HFFc6 (cell line): ENCODE data around the gene FFAR1. TPM values are rescaled to one million over a fixed set of nuclear protein-coding genes. Genes with fewer than 3 reads are reported as not detected.
"Not testable (repeated sequence)": the region's sequence is repeated elsewhere in the genome, so short reads cannot be mapped to it uniquely, and the experiment has no call there.

Experiments used
- DNase-seq: peaks from one replicate; pipeline ENCODE4 v3.0.0-alpha.2; 2018
- H3K27ac Mint-ChIP-seq: 2 replicates; pipeline ENCODE4 v1.8.0; 2020; ENCODE audit warnings: mild to moderate bottlenecking, mixed read lengths
- H3K27me3 Mint-ChIP-seq: 2 replicates; pipeline ENCODE4 v1.8.0; 2021; ENCODE audit warnings: mild to moderate bottlenecking, moderate library complexity, mixed read lengths; ENCODE audit not compliant: insufficient read depth
- H3K36me3 Mint-ChIP-seq: 2 replicates; pipeline ENCODE4 v1.8.0; 2021; ENCODE audit warnings: low read depth, mixed read lengths
- H3K4me1 Mint-ChIP-seq: 2 replicates; pipeline ENCODE4 v1.8.0; 2020; ENCODE audit warnings: low read depth, mixed read lengths
- H3K4me3 Mint-ChIP-seq: 2 replicates; pipeline ENCODE4 v1.8.0; 2020; ENCODE audit warnings: mild to moderate bottlenecking, moderate library complexity, mixed read lengths
- H3K9me3 Mint-ChIP-seq: 2 replicates; pipeline ENCODE4 v1.8.0; 2020; ENCODE audit warnings: mild to moderate bottlenecking, mixed read lengths
- CTCF ChIP-seq: fragments of 200-600 bp; sonication (generic); IDR thresholded peaks from 2 replicates; pipeline ENCODE4 v1.5.0; 2021; ENCODE audit warnings: antibody characterized with exemption, mild to moderate bottlenecking
- total RNA-seq, 6 experiments: library from RNA; stranded (reverse); fragmentation: NEBNext Ultra II Directional; extraction: Animal tissue kit (Norgen Biotek cat#: 25700); gene quantifications; 2 replicates in 1 of 6; 3 replicates in 5 of 6; pipeline ENCODE4 v1.2.3, GENCODE V29; 2021

FFAR1 gene
- total RNA-seq, 6 experiments from 2014 or later, result not detected

GRCh38 chr19:35368378-35368777, 20.7 kb downstream of the FFAR1 start:
- Mint-ChIP-seq H3K27ac (no peak overlapping the region), H3K27me3 (peaks cover 16% of the 10 kb centered on the region), H3K9me3 (no peaks in the 10 kb centered on the region), H3K4me1 (0 out of 2 replicates have a peak, but pooled peaks cover 5% of the 10 kb centered on the region), H3K36me3 (no peaks in the 10 kb centered on the region), H3K4me3 (no peak overlapping the region)
- no peak for DNase-seq
- TF ChIP-seq CTCF, result no peak

GRCh38 chr19:35369522-35369921, 21.8 kb downstream of the FFAR1 start:
- H3K4me3 Mint-ChIP-seq, result no peak overlapping the region
- peaks cover 9% of the 10 kb centered on the region for H3K27me3 Mint-ChIP-seq
- H3K27ac Mint-ChIP-seq, result no peak overlapping the region
- 0 out of 2 replicates have a peak, but pooled peaks cover 5% of the 10 kb centered on the region for H3K4me1 Mint-ChIP-seq
- DNase-seq, result no peak
- no peak for TF ChIP-seq CTCF
- no peaks in the 10 kb centered on the region for H3K9me3 Mint-ChIP-seq
- no peaks in the 10 kb centered on the region for H3K36me3 Mint-ChIP-seq

- H3K27me3 Mint-ChIP-seq, result peaks cover 16% of the 10 kb centered on the region
- H3K4me1 Mint-ChIP-seq, result 0 out of 2 replicates have a peak, but pooled peaks cover 5% of the 10 kb centered on the region
- DNase-seq, result no peak
- no peaks in the 10 kb centered on the region for H3K36me3 Mint-ChIP-seq
- no peaks in the 10 kb centered on the region for H3K9me3 Mint-ChIP-seq
- no peak within 1 kb of the TSS for H3K4me3 Mint-ChIP-seq
- H3K27ac Mint-ChIP-seq, result no peak within 1 kb of the TSS
- TF ChIP-seq CTCF, result no peak
Observed at GRCh38 chr19:35370722-35371121, 23.0 kb downstream of the FFAR1 start, which contains the start of gene GPR42. TSS of gene GPR42 (plus strand) at chr19:35371068. CDS start at chr19:35371360, 292 bp downstream.

GRCh38 chr19:35373492-35373891, 25.8 kb downstream of the FFAR1 start:
- TF ChIP-seq CTCF, result no peak
- Mint-ChIP-seq H3K9me3 (no peaks in the 10 kb centered on the region; the same call in 1 of the 2 replicates), H3K27me3 (peaks cover 17% of the 10 kb centered on the region), H3K4me3 (no peak overlapping the region), H3K4me1 (no peaks in the 10 kb centered on the region), H3K36me3 (no peaks in the 10 kb centered on the region), H3K27ac (no peak overlapping the region)
- DNase-seq, result no peak

- H3K4me3 Mint-ChIP-seq, DNase-seq, H3K9me3 Mint-ChIP-seq, H3K36me3 Mint-ChIP-seq, H3K4me1 Mint-ChIP-seq, H3K27ac Mint-ChIP-seq: not testable (repeated sequence)
- H3K27me3 Mint-ChIP-seq, result peaks cover 18% of the 10 kb centered on the region
Observed at GRCh38 chr19:35374031-35374430, 26.3 kb downstream of the FFAR1 start.

GRCh38 chr19:35375505-35376307, 28.0 kb downstream of the FFAR1 start:
- Mint-ChIP-seq H3K27ac (no peak overlapping the region), H3K4me1 (no peaks in the 10 kb centered on the region), H3K4me3 (no peak overlapping the region), H3K27me3 (peaks cover 28% of the 10 kb centered on the region), H3K9me3 (no peaks in the 10 kb centered on the region; the same call in 1 of the 2 replicates), H3K36me3 (no peaks in the 10 kb centered on the region)
- no peak for TF ChIP-seq CTCF
- DNase-seq, result no peak
